LHCN-M2 (cell line): ENCODE data around the gene SAT1. TPM values are rescaled to one million over a fixed set of nuclear protein-coding genes. Genes with fewer than 3 reads are reported as not detected.

Experiments
- DNase-seq: peaks from one replicate; pipeline ENCODE4 v3.0.0-alpha.2; 2012; ENCODE audit warnings: low read depth
- total RNA-seq: library from RNA; depleted of rRNA; stranded (reverse); fragments of >200 nt; gene quantifications from 2 replicates; pipeline ENCODE4 v1.2.3, GENCODE V29; 2014

SAT1 gene
- total RNA-seq, 1 experiment from 2014 or later = 83.0 TPM

- DNase-seq = no peak
Observed at GRCh38 chrX:23804578-23804977, 21.6 kb downstream of the SAT1 start.

- no peak for DNase-seq
Observed at GRCh38 chrX:23805389-23805788, 22.4 kb downstream of the SAT1 start.

- no peak for DNase-seq
Observed at GRCh38 chrX:23810279-23810678, 27.3 kb downstream of the SAT1 start.

GRCh38 chrX:23811108-23811651 lies 28.2 kb downstream of the SAT1 start:
- no peak for DNase-seq

GRCh38 chrX:23811656-23812055 lies 28.7 kb downstream of the SAT1 start:
- no peak for DNase-seq

- DNase-seq = no peak
Observed at GRCh38 chrX:23813808-23814207, 30.8 kb downstream of the SAT1 start.

GRCh38 chrX:23815376-23815775 lies 32.4 kb downstream of the SAT1 start:
- DNase-seq = no peak

- DNase-seq = no peak
Observed at GRCh38 chrX:23816179-23816578, 33.2 kb downstream of the SAT1 start.

- DNase-seq = no peak
Observed at GRCh38 chrX:23817979-23818336, 35.0 kb downstream of the SAT1 start.

- DNase-seq = no peak
Observed at GRCh38 chrX:23819385-23820234, 36.6 kb downstream of the SAT1 start.

- peak; percentile 83 for DNase-seq
Observed at GRCh38 chrX:23820235-23820782, 37.3 kb downstream of the SAT1 start.

GRCh38 chrX:23821847-23822246 lies 38.9 kb downstream of the SAT1 start:
- DNase-seq = no peak

GRCh38 chrX:23822397-23822796 lies 39.4 kb downstream of the SAT1 start:
- peak; percentile 34 for DNase-seq

GRCh38 chrX:23822841-23823240 lies 39.9 kb downstream of the SAT1 start:
- DNase-seq = no peak

- DNase-seq = no peak
Observed at GRCh38 chrX:23825675-23826074, 42.7 kb downstream of the SAT1 start.

- no peak for DNase-seq
Observed at GRCh38 chrX:23826216-23826615, 43.2 kb downstream of the SAT1 start.

- DNase-seq = no peak
Observed at GRCh38 chrX:23826653-23827052, 43.7 kb downstream of the SAT1 start.

- no peak for DNase-seq
Observed at GRCh38 chrX:23828881-23829280, 45.9 kb downstream of the SAT1 start.

GRCh38 chrX:23832721-23833120 lies 49.7 kb downstream of the SAT1 start:
- DNase-seq = no peak
